ENCODE results near the gene SIGLEC11. TPM values are rescaled to one million over a fixed set of nuclear protein-coding genes. Genes with fewer than 3 reads are reported as not detected.

Gene SIGLEC11
- polyA plus RNA-seq, 1 donor from 2014 or later, result not detected

- no peaks in the 10 kb centered on the region for H3F3A ChIP-seq (ENCODE audit: insufficient read depth, low read length, poor library complexity, severe bottlenecking)
- H4K20me1 ChIP-seq (ENCODE audit: insufficient read depth), result no peaks in the 10 kb centered on the region
- no peaks in the 10 kb centered on the region for H3K36me3 ChIP-seq (ENCODE audit: insufficient read depth, low read length)
- no peak overlapping the region for H3K27ac ChIP-seq (ENCODE audit: low read length)
- H3K27me3 ChIP-seq (ENCODE audit: insufficient read depth, low read depth, low read length), result no peaks in the 10 kb centered on the region
- H3K4me3 ChIP-seq (ENCODE audit: low read length), result no peak overlapping the region
- no peak overlapping the region for H2AFZ ChIP-seq (ENCODE audit: low read depth, low read length)
- no peaks in the 10 kb centered on the region for H3K9me3 ChIP-seq (ENCODE audit: low read length)
- H3K9ac ChIP-seq (ENCODE audit: low read length), result no peak overlapping the region
- TF ChIP-seq CTCF (IDR thresholded peaks at IDR 0.05; ENCODE audit: poor library complexity, severe bottlenecking) (no peak), EZH2 (IDR thresholded peaks at IDR 0.05; ENCODE audit: borderline replicate concordance, insufficient read depth, low read length, poor library complexity, severe bottlenecking) (no peak), MXI1 (conservative IDR thresholded peaks at IDR 0.05; ENCODE audit: poor library complexity, severe bottlenecking) (no peak), RAD21 (conservative IDR thresholded peaks at IDR 0.05) (no peak)
- H3K4me2 ChIP-seq (ENCODE audit: low read length), result no peak overlapping the region
- no peaks in the 10 kb centered on the region for H3K9me2 ChIP-seq (ENCODE audit: insufficient read depth, low read length)
- H3K79me2 ChIP-seq (replicated peaks; ENCODE audit: insufficient read depth, low read length), result no peaks in the 10 kb centered on the region
These were observed 52.2 kb downstream of the SIGLEC11 start for GRCh38 chr19:49908480-49909420.

GRCh38 chr19:49907745-49908446, 53.1 kb downstream of the SIGLEC11 start:
- Histone ChIP-seq H3K27me3 (ENCODE audit: insufficient read depth, low read depth, low read length) (no peaks in the 10 kb centered on the region), H3K9me2 (ENCODE audit: insufficient read depth, low read length) (no peaks in the 10 kb centered on the region), H3K4me3 (ENCODE audit: low read length) (no peak overlapping the region), H2AFZ (ENCODE audit: low read depth, low read length) (no peak overlapping the region), H3K79me2 (replicated peaks; ENCODE audit: insufficient read depth, low read length) (no peaks in the 10 kb centered on the region), H3K27ac (ENCODE audit: low read length) (no peak overlapping the region), H3F3A (ENCODE audit: insufficient read depth, low read length, poor library complexity, severe bottlenecking) (no peaks in the 10 kb centered on the region), H4K20me1 (ENCODE audit: insufficient read depth) (no peaks in the 10 kb centered on the region), H3K9ac (ENCODE audit: low read length) (no peak overlapping the region), H3K4me2 (ENCODE audit: low read length) (no peak overlapping the region), H3K9me3 (ENCODE audit: low read length) (no peaks in the 10 kb centered on the region), H3K36me3 (ENCODE audit: insufficient read depth, low read length) (no peaks in the 10 kb centered on the region)
- TF ChIP-seq REST (IDR thresholded peaks at IDR 0.05; ENCODE audit: borderline replicate concordance), result no peak
- TF ChIP-seq POLR2AphosphoS5 (IDR thresholded peaks at IDR 0.05), result no peak
- no peak for TF ChIP-seq MXI1 (conservative IDR thresholded peaks at IDR 0.05; ENCODE audit: poor library complexity, severe bottlenecking)
- TF ChIP-seq EP300 (conservative IDR thresholded peaks at IDR 0.05; ENCODE audit: poor library complexity, severe bottlenecking), result no peak
- TF ChIP-seq CTCF (IDR thresholded peaks at IDR 0.05; ENCODE audit: poor library complexity, severe bottlenecking), result no peak
- TF ChIP-seq SMC3 (conservative IDR thresholded peaks at IDR 0.05; ENCODE audit: poor library complexity), result no peak
- TF ChIP-seq TAF1 (IDR thresholded peaks at IDR 0.05; ENCODE audit: low read depth), result no peak

Data from neural cell (in vitro differentiated cells).